Aorta (tissue), 5 donors: Measurements from ENCODE around the gene PLK5. TPM values are rescaled to one million over a fixed set of nuclear protein-coding genes. Genes with fewer than 3 reads are reported as not detected.

Experiments used
- ATAC-seq: fragments of 200-7000 bp; cut with Tn5 transposase; one replicate; pipeline ENCODE4 v1.9.1; 2022; ENCODE audit warnings: moderate library complexity; ENCODE audit not compliant: low FRiP score
- DNase-seq, 2 donors: peaks; one replicate each; pipeline ENCODE4 v3.0.0-alpha.2; 2020
- H3K27ac ChIP-seq, 2 donors: one replicate each; pipeline ENCODE4 v1.5.1; 2013; ENCODE audit warnings: low read length in 2 of 2, mild to moderate bottlenecking in 2 of 2, moderate library complexity in 2 of 2, control low read depth in 1 of 2, inconsistent platforms in 1 of 2, low read depth in 1 of 2
- H3K27me3 ChIP-seq, 2 donors: one replicate each; pipeline ENCODE4 v1.6.1; 2013; ENCODE audit warnings: control low read depth in 1 of 2, low read length in 1 of 2, mild to moderate bottlenecking in 1 of 2, moderate library complexity in 1 of 2; ENCODE audit not compliant: insufficient read depth in 2 of 2, control insufficient read depth in 1 of 2
- H3K36me3 ChIP-seq, 2 donors: one replicate each; pipeline ENCODE4 v1.6.1; 2013; ENCODE audit warnings: control low read depth in 1 of 2, low read length in 1 of 2, mild to moderate bottlenecking in 1 of 2; ENCODE audit not compliant: insufficient read depth in 2 of 2, control insufficient read depth in 1 of 2
- H3K4me1 ChIP-seq, 2 donors: one replicate each; pipeline ENCODE4 v1.6.1; 2013; ENCODE audit warnings: low read length in 2 of 2, control low read depth in 1 of 2, mild to moderate bottlenecking in 1 of 2, moderate library complexity in 1 of 2; ENCODE audit not compliant: insufficient read depth in 2 of 2, control insufficient read depth in 1 of 2
- H3K4me3 ChIP-seq, 2 donors: one replicate each; pipeline ENCODE4 v1.5.1; 2013; ENCODE audit warnings: low read length in 2 of 2, control low read depth in 1 of 2, mild to moderate bottlenecking in 1 of 2
- H3K9me3 ChIP-seq: one replicate; pipeline ENCODE4 v1.6.1; 2013; ENCODE audit warnings: mild to moderate bottlenecking, low read length; ENCODE audit not compliant: control insufficient read depth
- whole genome bisulfite sequencing, 2 donors: extraction: QIAGEN DNeasy Blood & Tissue Kit; methylation state at CpG; one replicate each; pipeline ENCODE4 v1.1.7; 2013; 5-methylcytosine and 5-hydroxymethylcytosine counted together
- intact Hi-C, 2 donors: fragments of 100-400 bp; cut with DNase I; formaldehyde crosslinking; loops; one replicate each; pipeline versions ENCODE4 v1.14.2 to v1.15.0; 2022
- polyA plus RNA-seq, 2 donors: library from polyadenylated mRNA; stranded (reverse); fragments of 200-250 nt; gene quantifications; one replicate each; pipeline ENCODE4 v1.2.3, GENCODE V29; 2013
- total RNA-seq, 2 donors: library from RNA; stranded (reverse); fragmentation: NEBNext Ultra II Directional; extraction: Animal tissue kit (Norgen Biotek cat#: 25700); gene quantifications; one replicate each; pipeline ENCODE4 v1.2.1, GENCODE V29; 2021
- donor health status: healthy with polysubstance abuse.
- donor health status: Bipolar disorder and iron deficiency.
- donor health status: DM: no; HTN: no; CAD: no.
- donor health status: DM: no; HTN: no; CAD: no.
- donor health status: DM: yes; HTN: yes; CAD: no.

Gene PLK5
- total and polyA plus RNA-seq, 4 donors, result 0.15 TPM; not detected in 3

DNA sequence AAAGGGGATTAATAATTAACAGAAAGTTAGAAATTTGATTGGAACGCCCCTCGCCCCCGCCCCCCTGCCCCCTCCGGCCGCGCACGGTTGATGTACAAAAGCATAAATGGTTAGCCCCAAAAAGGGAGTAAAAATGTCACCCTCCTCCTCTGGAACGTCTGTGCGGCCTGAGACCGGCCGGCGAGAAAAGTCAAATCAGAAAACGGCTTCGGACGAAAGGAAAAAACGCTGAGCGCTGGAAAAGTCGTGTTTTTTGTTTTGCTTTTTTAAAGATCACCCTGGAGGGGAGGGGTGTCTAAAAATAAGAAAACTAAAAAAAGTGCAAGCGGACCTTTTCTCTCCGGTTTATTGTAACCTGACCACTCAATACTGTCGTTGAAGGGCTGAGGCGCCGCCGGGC lies 31.1 kb downstream of the PLK5 start:
- Histone ChIP-seq H3K27me3 (no peaks in the 10 kb centered on the region), H3K9me3 (no peaks in the 10 kb centered on the region), H3K4me1 (no peaks in the 10 kb centered on the region), H3K4me3 (no peak overlapping the region), H3K36me3 (peaks cover 0 to 2% of the 10 kb centered on the region in 2 donors), H3K27ac (no peak overlapping the region)
- DNase-seq (peak in 1 of 2 donors; percentile 61), ATAC-seq (no peak)
- intact Hi-C loops, result no loop called here
- WGBS, 2 donors, result 85 to 87% methylated on average over 24 of the region's 24 CpGs

DNA sequence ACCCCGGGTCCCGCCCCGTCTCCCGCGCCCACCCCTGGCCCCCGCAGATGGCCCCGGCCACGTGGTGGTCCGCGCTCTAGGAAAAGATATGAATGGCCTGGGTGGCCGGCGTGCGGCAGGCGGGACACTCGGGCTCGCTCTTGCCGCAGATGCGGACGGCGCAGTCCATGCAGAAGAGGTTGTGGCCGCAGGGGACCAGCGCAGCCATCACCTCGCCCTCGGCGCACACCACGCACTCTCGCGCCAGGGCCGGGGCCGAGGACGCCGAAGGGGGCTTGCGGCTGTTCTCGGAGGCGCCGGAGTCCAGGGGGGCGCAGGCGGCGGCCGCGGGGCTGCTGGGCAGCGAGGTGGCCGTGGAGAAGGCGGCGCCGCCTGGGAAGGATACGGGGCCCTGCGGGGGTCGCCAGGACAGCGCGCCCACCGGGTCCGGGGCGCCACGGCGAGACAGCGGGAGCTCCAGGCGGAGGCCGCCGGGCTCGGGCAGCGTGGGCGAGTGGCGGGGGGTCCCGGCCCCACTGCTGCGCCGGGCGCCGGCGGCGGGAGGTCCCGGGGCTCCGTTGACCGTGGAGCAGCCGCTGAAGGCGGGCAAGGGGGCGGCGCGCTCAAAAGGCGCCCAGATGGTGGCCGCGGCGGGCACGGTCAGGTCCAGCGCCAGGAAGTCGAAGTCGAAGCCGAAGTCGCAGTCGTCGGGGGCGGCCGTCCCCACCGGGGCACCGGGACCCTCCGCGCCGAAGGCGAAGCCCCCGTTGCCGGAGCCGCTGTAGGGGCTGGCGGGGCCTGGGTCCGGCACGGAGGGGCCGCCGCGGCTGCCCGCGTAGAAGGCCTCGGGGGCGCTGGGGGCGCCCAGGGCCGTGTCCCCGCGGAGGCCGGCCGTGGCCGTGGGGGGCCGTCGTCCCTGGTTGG lies 31.9 kb downstream of the PLK5 start:
- intact Hi-C loops, result no loop called here
- DNase-seq, result peak in 1 of 2 donors; percentile 48
- H3K9me3 ChIP-seq, result no peaks in the 10 kb centered on the region
- no peaks in the 10 kb centered on the region for H3K4me1 ChIP-seq
- 92 to 94% methylated on average over 91 to 121 of the region's 121 CpGs for WGBS, 2 donors
- no peak for ATAC-seq
- no peak overlapping the region for H3K27ac ChIP-seq
- H3K27me3 ChIP-seq, result no peaks in the 10 kb centered on the region
- peaks cover 0 to 2% of the 10 kb centered on the region in 2 donors for H3K36me3 ChIP-seq
- no peak overlapping the region for H3K4me3 ChIP-seq

DNA sequence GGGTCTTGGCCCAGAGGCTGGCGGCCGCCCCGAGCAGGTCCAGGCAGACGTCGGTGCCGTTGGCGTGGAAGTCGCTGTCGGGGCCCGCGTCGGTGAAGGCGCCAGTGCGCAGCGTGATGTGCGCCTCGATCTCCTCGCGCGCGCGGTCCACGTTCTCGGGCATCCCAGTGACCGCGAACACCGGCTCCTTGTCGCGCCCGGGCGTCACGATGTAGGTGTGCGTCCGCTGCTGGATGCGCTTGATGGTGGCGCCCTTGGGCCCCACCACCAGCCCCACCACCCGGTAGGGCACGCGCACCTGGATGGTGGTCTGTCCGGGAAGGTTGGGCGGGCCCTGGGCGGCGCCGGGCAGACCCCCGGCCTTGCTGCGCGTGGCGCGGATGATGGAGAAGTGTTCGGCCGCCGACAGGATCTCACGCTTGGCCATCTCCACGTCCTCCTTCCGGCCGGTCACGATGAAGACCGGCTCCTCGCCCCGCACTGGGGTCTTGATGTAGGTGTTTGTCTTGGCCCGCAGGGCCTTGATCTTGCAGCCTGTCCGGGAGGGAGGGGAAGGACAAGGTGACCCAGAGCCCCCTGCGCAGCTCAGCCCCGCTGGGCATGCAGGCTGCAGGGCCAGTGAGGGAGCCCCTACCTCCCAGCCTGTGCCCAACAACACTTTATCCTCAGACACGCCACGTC lies 32.7 kb downstream of the PLK5 start:
- ATAC-seq, result no peak
- Histone ChIP-seq H3K36me3 (peaks cover 0 to 2% of the 10 kb centered on the region in 2 donors), H3K4me3 (no peak overlapping the region), H3K9me3 (no peaks in the 10 kb centered on the region), H3K27ac (no peak overlapping the region), H3K27me3 (no peaks in the 10 kb centered on the region), H3K4me1 (no peaks in the 10 kb centered on the region)
- intact Hi-C loops, result no loop called here
- peak in 1 of 2 donors; percentile 75 for DNase-seq
- 94 to 96% methylated on average over 61 to 66 of the region's 66 CpGs for WGBS, 2 donors

DNA sequence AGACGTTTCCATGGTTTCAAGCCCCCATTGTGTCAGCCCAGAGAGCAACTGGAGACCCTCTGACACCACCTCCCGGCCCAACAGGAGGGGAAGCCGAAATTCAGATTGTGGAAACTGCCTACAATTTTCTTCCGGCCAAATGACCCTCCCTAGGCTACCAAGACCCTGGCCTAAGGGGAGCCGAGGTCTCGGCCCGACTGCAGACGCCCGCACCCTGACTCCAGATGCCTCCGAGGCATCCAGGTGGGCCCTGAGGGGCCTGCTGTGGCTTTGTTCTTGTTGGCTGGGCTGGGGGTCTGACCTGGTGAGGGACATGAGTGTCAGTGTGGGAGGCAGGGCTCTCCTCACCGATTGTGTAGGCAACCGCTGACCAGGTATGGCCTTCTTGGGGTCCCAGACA lies 34.7 kb downstream of the PLK5 start:
- DNase-seq, result peak in 1 of 2 donors; percentile 73
- H3K4me3 ChIP-seq, result no peak overlapping the region
- no peaks in the 10 kb centered on the region for H3K27me3 ChIP-seq
- no peak overlapping the region for H3K27ac ChIP-seq
- ATAC-seq, result no peak
- H3K36me3 ChIP-seq, result peaks cover 0 to 2% of the 10 kb centered on the region in 2 donors
- 80 to 83% methylated on average over 12 of the region's 12 CpGs for WGBS, 2 donors
- H3K9me3 ChIP-seq, result no peaks in the 10 kb centered on the region
- intact Hi-C loops, result no loop called here
- no peaks in the 10 kb centered on the region for H3K4me1 ChIP-seq

DNA sequence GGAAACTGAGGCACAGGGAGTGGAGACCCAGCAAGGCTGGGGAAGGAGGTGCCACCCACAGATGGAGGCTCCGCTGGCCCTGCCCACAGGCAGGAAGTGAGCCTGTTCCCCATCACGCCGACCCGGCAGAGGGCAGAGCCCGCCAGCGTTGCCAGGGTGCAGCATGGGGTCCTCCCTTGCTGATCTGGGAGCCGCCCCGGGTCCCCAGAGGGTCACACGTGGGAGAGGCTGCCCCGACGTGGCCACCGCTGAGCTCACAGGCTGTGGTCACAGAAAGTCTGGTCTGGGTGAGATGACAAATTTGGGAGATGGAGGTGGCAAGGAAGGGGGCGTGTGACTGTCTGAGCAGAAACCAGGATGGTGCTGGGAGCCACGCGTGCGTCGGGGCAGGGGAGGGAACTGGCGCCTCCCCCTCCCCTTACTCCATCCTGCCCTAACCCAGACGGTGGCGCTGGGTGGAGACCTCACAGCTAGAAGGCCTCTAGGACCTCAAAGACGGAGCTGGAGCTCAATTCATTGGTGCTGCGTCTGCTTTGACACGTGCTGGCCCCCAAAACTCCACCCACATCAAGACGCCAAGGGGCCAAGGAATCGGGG lies 36.5 kb downstream of the PLK5 start:
- intact Hi-C loops, result no loop called here
- 60 to 65% methylated on average over 25 of the region's 25 CpGs for WGBS, 2 donors
- Histone ChIP-seq H3K36me3 (peaks cover 0 to 2% of the 10 kb centered on the region in 2 donors), H3K4me1 (no peaks in the 10 kb centered on the region), H3K27me3 (no peaks in the 10 kb centered on the region), H3K4me3 (no peak overlapping the region), H3K9me3 (no peaks in the 10 kb centered on the region), H3K27ac (no peak overlapping the region)
- ATAC-seq (no peak), DNase-seq (peak in 1 of 2 donors; percentile 72)

DNA sequence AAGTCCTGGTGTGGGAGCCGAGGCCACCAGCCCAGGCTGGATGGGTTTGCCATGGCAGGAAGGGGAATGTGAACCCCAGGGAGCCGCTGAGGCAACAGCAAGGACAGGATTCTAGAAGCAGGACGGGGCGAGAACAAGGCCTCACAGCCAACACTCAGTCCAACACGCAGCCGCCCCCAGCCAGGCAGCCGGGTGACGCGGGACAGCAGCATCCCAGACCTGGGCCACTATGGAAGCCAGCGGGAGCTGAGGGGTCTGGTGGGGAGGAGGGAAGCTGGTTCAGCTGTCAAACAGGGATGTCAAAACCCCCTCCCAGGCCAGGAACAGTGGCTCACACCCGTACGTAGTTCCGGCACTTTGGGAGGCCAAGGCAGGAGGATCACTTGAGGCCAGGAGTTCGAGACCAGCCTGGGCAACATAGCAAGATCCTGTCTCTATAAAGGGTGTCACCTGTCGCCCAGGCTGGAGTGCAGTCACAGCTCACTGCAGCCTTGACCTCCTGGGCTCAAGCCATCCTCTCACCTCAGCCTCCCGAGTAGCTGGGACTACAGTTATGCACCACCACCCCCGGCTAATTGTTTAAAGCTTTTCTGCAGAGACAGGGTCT lies 37.5 kb downstream of the PLK5 start:
- ATAC-seq (no peak), DNase-seq (peak in 1 of 2 donors; percentile 63)
- intact Hi-C loops, result no loop called here
- 86 to 87% methylated on average over 17 of the region's 17 CpGs for WGBS, 2 donors
- no peaks in the 10 kb centered on the region for H3K4me1 ChIP-seq
- no peaks in the 10 kb centered on the region for H3K9me3 ChIP-seq
- no peaks in the 10 kb centered on the region for H3K27me3 ChIP-seq
- H3K27ac ChIP-seq, result no peak overlapping the region
- no peaks in the 10 kb centered on the region for H3K36me3 ChIP-seq
- H3K4me3 ChIP-seq, result no peak overlapping the region

DNA sequence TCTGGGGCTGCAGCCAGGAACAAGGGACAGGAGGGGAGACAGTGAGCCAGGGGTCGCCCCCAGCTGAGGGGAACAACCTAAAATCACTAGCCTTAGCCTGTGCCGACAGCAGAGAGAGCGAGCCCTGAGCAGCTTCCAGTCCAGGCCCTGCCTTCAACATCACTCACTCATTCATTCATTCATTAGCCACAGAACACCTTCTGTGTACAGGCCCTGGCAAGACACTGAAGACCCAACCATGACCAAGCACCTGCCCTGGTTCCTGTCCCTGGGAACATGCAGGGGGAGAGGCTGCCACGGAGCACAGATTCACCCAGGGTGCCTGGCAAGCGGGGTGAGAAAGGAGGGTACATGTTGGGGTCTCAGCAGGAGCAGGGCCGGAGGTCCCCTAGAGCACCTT lies 39.4 kb downstream of the PLK5 start:
- DNase-seq (no peak), ATAC-seq (no peak)
- 89% methylated on average over 6 of the region's 6 CpGs for WGBS, 2 donors
- no peak overlapping the region for H3K4me3 ChIP-seq
- intact Hi-C loops, result no loop called here
- no peak overlapping the region for H3K27ac ChIP-seq
- H3K36me3 ChIP-seq, result no peaks in the 10 kb centered on the region
- no peaks in the 10 kb centered on the region for H3K27me3 ChIP-seq
- H3K9me3 ChIP-seq, result no peaks in the 10 kb centered on the region
- H3K4me1 ChIP-seq, result no peaks in the 10 kb centered on the region

DNA sequence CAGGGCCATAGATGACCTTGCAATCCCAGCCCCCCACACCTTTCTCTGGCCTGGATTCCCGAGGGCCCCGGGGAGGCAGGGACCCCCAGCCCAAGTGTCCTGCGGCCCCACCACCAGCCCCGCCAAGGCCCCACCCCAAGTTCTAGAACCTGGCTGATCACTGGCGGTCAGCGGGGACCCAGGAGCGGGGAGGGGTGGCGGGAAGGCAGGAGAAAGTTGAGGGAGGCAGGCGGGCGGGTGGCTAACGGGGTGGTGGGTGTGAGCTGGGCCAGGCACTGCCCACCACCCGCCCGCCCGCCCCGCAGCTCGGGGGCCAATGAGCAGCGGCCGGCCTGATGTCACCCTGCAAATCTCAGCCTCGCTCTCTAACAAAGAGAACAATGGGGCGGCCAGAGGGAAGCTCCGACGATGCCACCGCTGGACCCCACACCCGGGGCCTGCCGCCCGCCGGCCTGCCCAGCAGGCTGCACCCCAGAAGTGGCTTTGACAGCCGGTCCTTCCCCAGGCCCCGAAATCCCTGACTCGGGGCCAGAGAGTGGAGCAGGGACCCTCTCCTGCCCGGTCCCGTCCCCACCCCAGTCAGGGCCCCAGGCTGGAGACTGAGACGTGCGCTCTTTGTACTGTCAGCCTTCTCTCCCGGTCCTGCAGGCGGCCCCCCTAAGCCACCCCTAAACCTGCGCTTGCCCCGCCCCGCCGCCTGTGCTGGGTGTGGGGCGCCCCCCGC lies 42.7 kb downstream of the PLK5 start:
- ATAC-seq, result peak; percentile 85
- no peaks in the 10 kb centered on the region for H3K27me3 ChIP-seq
- WGBS, 2 donors, result 3 to 5% methylated on average over 41 to 42 of the region's 42 CpGs
- intact Hi-C loops, result no loop called here
- DNase-seq, result peak; percentile 68 to 87
- peak overlapping the region; percentile 55 to 84 for H3K4me3 ChIP-seq
- no peaks in the 10 kb centered on the region for H3K4me1 ChIP-seq
- no peaks in the 10 kb centered on the region for H3K9me3 ChIP-seq
- H3K27ac ChIP-seq, result peak overlapping the region in 1 of 2 donors; percentile 17
- no peaks in the 10 kb centered on the region for H3K36me3 ChIP-seq
